Measurements from ENCODE around the gene SGCE.

SGCE gene

DNA sequence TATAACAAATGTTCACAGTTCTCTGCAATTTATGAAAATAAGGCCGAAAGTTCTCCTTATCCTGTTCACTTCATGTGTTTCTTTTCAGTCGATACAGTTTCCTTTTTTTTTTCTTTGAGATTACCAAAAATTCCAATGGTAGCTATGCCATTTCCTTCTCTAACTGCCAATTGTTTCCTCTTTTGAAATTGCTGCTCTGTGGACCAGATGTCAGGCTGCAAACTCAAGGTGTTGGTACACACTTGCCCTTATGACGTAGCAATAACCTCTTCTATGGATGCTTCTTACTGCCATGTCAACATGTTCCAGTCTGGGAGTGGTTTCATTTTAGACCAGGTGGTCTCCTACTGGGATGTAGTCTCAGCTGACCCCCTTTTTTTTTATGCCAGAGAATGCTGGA lies 93.4 kb downstream of the SGCE start:
- FAIRE-seq = no peak

- FAIRE-seq = no peak
Measured at GRCh38 chr7:94561841-94562514, 94.0 kb downstream of the SGCE start.

- FAIRE-seq = no peak
Measured at GRCh38 chr7:94559972-94560371, 96.0 kb downstream of the SGCE start.

DNA sequence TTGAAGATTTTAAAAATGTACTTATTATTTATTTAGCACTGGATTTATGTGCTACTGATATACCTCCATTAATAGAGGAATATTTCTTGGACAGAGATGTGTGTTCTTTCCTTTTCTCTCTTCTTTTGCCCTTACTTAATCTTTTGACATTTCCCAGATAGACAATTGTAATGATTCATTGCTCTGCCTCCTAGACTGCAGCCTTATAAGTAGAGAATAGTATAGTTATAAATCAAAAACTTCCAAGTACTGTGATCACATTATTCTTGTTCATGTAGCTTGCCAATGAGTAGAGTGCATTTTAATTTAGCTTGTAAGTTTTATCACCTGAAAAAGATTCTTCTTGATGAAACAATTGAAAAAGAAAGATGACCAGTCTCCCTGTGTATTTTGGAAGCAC lies 98.7 kb downstream of the SGCE start:
- no peak for FAIRE-seq

GRCh38 chr7:94556028-94556427 lies 99.9 kb downstream of the SGCE start:
- no peak for FAIRE-seq

DNA sequence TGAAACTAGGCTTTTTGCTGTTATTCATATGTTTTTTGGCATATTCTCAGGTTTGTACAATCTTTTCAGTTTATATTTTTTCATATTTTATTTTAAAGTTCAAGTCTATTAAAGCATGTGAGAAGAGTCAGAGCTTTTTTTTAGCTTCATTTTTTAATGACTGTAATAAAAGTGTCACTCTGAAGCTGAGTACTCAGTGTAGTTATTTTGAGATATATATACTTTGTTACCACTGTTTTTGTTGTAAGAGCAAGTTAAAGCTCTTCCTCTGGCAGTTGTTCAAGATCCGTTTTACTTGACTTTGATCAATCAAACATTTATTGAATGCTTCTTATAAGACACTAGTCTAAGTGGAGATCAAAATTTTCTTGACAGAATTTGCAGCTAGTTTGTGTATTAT lies 108.8 kb downstream of the SGCE start:
- FAIRE-seq = no peak

- no peak for FAIRE-seq
Measured at GRCh38 chr7:94540428-94540827, 115.5 kb downstream of the SGCE start.

Measured in A204.1 (cell line).